Glutamatergic neuron (in vitro differentiated cells): ENCODE measurements around the gene DVL1. TPM values are rescaled to one million over a fixed set of nuclear protein-coding genes. Genes with fewer than 3 reads are reported as not detected.
A peak's percentile ranks its signal among the peaks of the same experiment; 100 is the strongest.

Source experiments
- DNase-seq: peaks from one replicate; pipeline ENCODE4 v3.0.0; 2022
- H3K27ac Mint-ChIP-seq: one replicate; pipeline ENCODE4 v1.8.0; 2020; ENCODE audit warnings: mild to moderate bottlenecking, mixed read lengths, inconsistent platforms; ENCODE audit not compliant: unreplicated experiment
- H3K27me3 Mint-ChIP-seq: one replicate; pipeline ENCODE4 v1.8.0; 2020; ENCODE audit warnings: mild to moderate bottlenecking, moderate library complexity, mixed read lengths, inconsistent platforms; ENCODE audit not compliant: unreplicated experiment
- H3K36me3 Mint-ChIP-seq: one replicate; pipeline ENCODE4 v1.8.0; 2020; ENCODE audit warnings: mild to moderate bottlenecking, mixed read lengths, inconsistent platforms; ENCODE audit not compliant: unreplicated experiment
- H3K4me1 Mint-ChIP-seq: one replicate; pipeline ENCODE4 v1.8.0; 2020; ENCODE audit warnings: mild to moderate bottlenecking, low read depth, mixed read lengths, inconsistent platforms; ENCODE audit not compliant: unreplicated experiment
- H3K4me3 Mint-ChIP-seq: one replicate; pipeline ENCODE4 v1.8.0; 2020; ENCODE audit warnings: mild to moderate bottlenecking, mixed read lengths, inconsistent platforms; ENCODE audit not compliant: unreplicated experiment
- H3K9me3 Mint-ChIP-seq: one replicate; pipeline ENCODE4 v1.8.0; 2020; ENCODE audit warnings: mild to moderate bottlenecking, moderate library complexity, mixed read lengths, inconsistent platforms; ENCODE audit not compliant: unreplicated experiment
- CTCF ChIP-seq: fragments of 200-600 bp; sonication (generic); IDR thresholded peaks from one replicate; pipeline ENCODE4 v1.5.0; 2021; ENCODE audit not compliant: partially characterized antibody, unreplicated experiment
- total RNA-seq: library from RNA; stranded (reverse); fragmentation: NEBNext Ultra II Directional; extraction: Animal tissue kit (Norgen Biotek cat#: 25700); gene quantifications from one replicate; pipeline ENCODE4 v1.2.1, GENCODE V29; 2021; ENCODE audit not compliant: unreplicated experiment

DVL1 gene
- total RNA-seq, 1 donor from 2014 or later = 124 TPM

GRCh38 chr1:1324084-1324523 lies 25.1 kb downstream of the DVL1 start:
- no peak for TF ChIP-seq CTCF
- Mint-ChIP-seq H3K36me3 (no peaks in the 10 kb centered on the region), H3K9me3 (peaks cover 6% of the 10 kb centered on the region), H3K27me3 (peaks cover 6% of the 10 kb centered on the region), H3K4me3 (peak overlapping the region; percentile 61), H3K4me1 (peaks cover 8% of the 10 kb centered on the region), H3K27ac (no peak overlapping the region)
- no peak for DNase-seq

GRCh38 chr1:1322952-1323351 lies 26.3 kb downstream of the DVL1 start:
- peak overlapping the region; percentile 85 for H3K4me3 Mint-ChIP-seq
- H3K27me3 Mint-ChIP-seq = peaks cover 6% of the 10 kb centered on the region
- no peak overlapping the region for H3K27ac Mint-ChIP-seq
- no peak for TF ChIP-seq CTCF
- H3K4me1 Mint-ChIP-seq = peaks cover 8% of the 10 kb centered on the region
- peaks cover 8% of the 10 kb centered on the region for H3K9me3 Mint-ChIP-seq
- DNase-seq = no peak
- H3K36me3 Mint-ChIP-seq = no peaks in the 10 kb centered on the region

GRCh38 chr1:1322418-1322817 lies 26.8 kb downstream of the DVL1 start:
- H3K27ac Mint-ChIP-seq = no peak overlapping the region
- peak overlapping the region; percentile 81 for H3K4me3 Mint-ChIP-seq
- peaks cover 6% of the 10 kb centered on the region for H3K27me3 Mint-ChIP-seq
- peaks cover 9% of the 10 kb centered on the region for H3K4me1 Mint-ChIP-seq
- no peaks in the 10 kb centered on the region for H3K36me3 Mint-ChIP-seq
- peak; percentile 36 for DNase-seq
- TF ChIP-seq CTCF = no peak
- peaks cover 8% of the 10 kb centered on the region for H3K9me3 Mint-ChIP-seq

GRCh38 chr1:1321477-1321876 lies 27.7 kb downstream of the DVL1 start:
- Mint-ChIP-seq H3K27ac (no peak overlapping the region), H3K9me3 (peaks cover 10% of the 10 kb centered on the region), H3K4me1 (peaks cover 12% of the 10 kb centered on the region), H3K27me3 (peaks cover 8% of the 10 kb centered on the region), H3K36me3 (no peaks in the 10 kb centered on the region), H3K4me3 (no peak overlapping the region)
- DNase-seq = no peak
- TF ChIP-seq CTCF = no peak

GRCh38 chr1:1320666-1321448 lies 28.4 kb downstream of the DVL1 start:
- peaks cover 12% of the 10 kb centered on the region for H3K9me3 Mint-ChIP-seq
- peaks cover 6% of the 10 kb centered on the region for H3K27me3 Mint-ChIP-seq
- peaks cover 13% of the 10 kb centered on the region for H3K4me1 Mint-ChIP-seq

More at GRCh38 chr1:1320666-1321448, 28.4 kb downstream of the DVL1 start:
- no peak for TF ChIP-seq CTCF
- Mint-ChIP-seq H3K4me3 (no peak overlapping the region), H3K36me3 (no peaks in the 10 kb centered on the region), H3K27ac (no peak overlapping the region)
- DNase-seq = no peak
